HG02852 (cell line): ENCODE data around the gene MRPL18.

ENCODE experiments used
- ATAC-seq: cut with Tn5 transposase; IDR thresholded peaks from one replicate; pipeline ENCODE4 v1.9.1; 2021; ENCODE audit warnings: mild to moderate bottlenecking, moderate library complexity; ENCODE audit not compliant: unreplicated experiment

The MRPL18 gene

GRCh38 chr6:159837511-159837910 lies 47.2 kb downstream of the MRPL18 start:
- ATAC-seq, result no peak

- ATAC-seq, result no peak
These were observed 47.9 kb downstream of the MRPL18 start for GRCh38 chr6:159838020-159838744.

GRCh38 chr6:159842035-159842434 lies 51.8 kb downstream of the MRPL18 start:
- ATAC-seq, result no peak

GRCh38 chr6:159844737-159845645 lies 54.7 kb downstream of the MRPL18 start:
- ATAC-seq, result no peak
